ENCODE results near the gene CHURC1. TPM values are rescaled to one million over a fixed set of nuclear protein-coding genes. Genes with fewer than 3 reads are reported as not detected.

CHURC1 gene
- total and polyA plus RNA-seq, 2 donors from 2014 or later = 41.0 to 70.4 TPM

- no peak for TF ChIP-seq CTCF (IDR thresholded peaks at IDR 0.05; ENCODE audit: borderline replicate concordance, extremely low read depth, insufficient read depth)
- H3K4me1 ChIP-seq (ENCODE audit: control insufficient read depth in 2 of 3, insufficient read depth in 2 of 3, low read depth in 1 of 3, low read length in 3 of 3) = no peaks in the 10 kb centered on the region
- H3K36me3 ChIP-seq (ENCODE audit: control insufficient read depth in 2 of 3, insufficient read depth in 3 of 3, low read length in 3 of 3) = no peaks in the 10 kb centered on the region
- H3K27me3 ChIP-seq (ENCODE audit: control insufficient read depth, insufficient read depth, low read length) = no peaks in the 10 kb centered on the region
- DNase-seq = no peak
- no peak overlapping the region for H3K9ac ChIP-seq (ENCODE audit: low read length in 3 of 3)
- no peak for FAIRE-seq
- H3K9me3 ChIP-seq (ENCODE audit: control insufficient read depth in 2 of 3, insufficient read depth in 1 of 3, low read length in 3 of 3) = no peaks in the 10 kb centered on the region
- intact Hi-C loops (cut with DNase I) = no loop called here
- no peak overlapping the region for H3K4me3 ChIP-seq (ENCODE audit: low read length in 3 of 3)
- H3K27ac ChIP-seq (ENCODE audit: low read depth in 2 of 2, low read length in 2 of 2) = no peak overlapping the region
Observed at GRCh38 chr14:64865992-64866391, 48.3 kb upstream of the CHURC1 start.

DNA sequence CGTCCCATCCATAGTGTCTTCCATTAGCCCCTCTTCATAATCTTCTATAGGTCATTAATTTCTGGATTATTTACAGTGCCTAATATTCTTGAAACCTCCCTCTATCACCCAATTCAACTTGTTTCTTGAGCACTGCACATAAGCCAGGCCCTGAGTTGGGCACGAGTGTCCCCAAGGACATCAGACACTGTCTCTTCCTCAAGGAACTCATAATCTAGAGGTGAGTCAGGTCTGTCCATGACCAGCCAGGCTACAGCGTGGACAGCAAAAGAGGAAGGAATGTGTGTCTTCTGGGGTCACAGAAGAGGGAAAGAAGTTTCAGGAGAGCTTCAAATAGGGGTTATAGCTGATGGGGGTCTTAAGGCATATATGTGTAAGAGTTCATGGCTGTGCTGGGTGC, 47.1 kb upstream of the CHURC1 start:
- no peaks in the 10 kb centered on the region for H3K36me3 ChIP-seq (ENCODE audit: control insufficient read depth in 2 of 3, insufficient read depth in 3 of 3, low read length in 3 of 3)
- DNase-seq = no peak
- no peaks in the 10 kb centered on the region for H3K9me3 ChIP-seq (ENCODE audit: control insufficient read depth in 2 of 3, insufficient read depth in 1 of 3, low read length in 3 of 3)
- H3K4me3 ChIP-seq (ENCODE audit: low read length in 3 of 3) = no peak overlapping the region
- intact Hi-C loops (cut with DNase I) = no loop called here
- no peak overlapping the region for H3K9ac ChIP-seq (ENCODE audit: low read length in 3 of 3)
- no peak for TF ChIP-seq CTCF (IDR thresholded peaks at IDR 0.05; ENCODE audit: borderline replicate concordance, extremely low read depth, insufficient read depth)
- H3K4me1 ChIP-seq (ENCODE audit: control insufficient read depth in 2 of 3, insufficient read depth in 2 of 3, low read depth in 1 of 3, low read length in 3 of 3) = no peaks in the 10 kb centered on the region
- no peak overlapping the region for H3K27ac ChIP-seq (ENCODE audit: low read depth in 2 of 2, low read length in 2 of 2)
- no peaks in the 10 kb centered on the region for H3K27me3 ChIP-seq (ENCODE audit: control insufficient read depth, insufficient read depth, low read length)
- no peak for FAIRE-seq

- Histone ChIP-seq H3K27ac (ENCODE audit: low read depth in 2 of 2, low read length in 2 of 2) (no peak overlapping the region), H3K27me3 (ENCODE audit: control insufficient read depth, insufficient read depth, low read length) (no peaks in the 10 kb centered on the region), H3K9me3 (ENCODE audit: control insufficient read depth in 2 of 3, insufficient read depth in 1 of 3, low read length in 3 of 3) (no peaks in the 10 kb centered on the region), H3K4me3 (ENCODE audit: low read length in 3 of 3) (no peak overlapping the region), H3K36me3 (ENCODE audit: control insufficient read depth in 2 of 3, insufficient read depth in 3 of 3, low read length in 3 of 3) (no peaks in the 10 kb centered on the region), H3K9ac (ENCODE audit: low read length in 3 of 3) (no peak overlapping the region), H3K4me1 (ENCODE audit: control insufficient read depth in 2 of 3, insufficient read depth in 2 of 3, low read depth in 1 of 3, low read length in 3 of 3) (no peaks in the 10 kb centered on the region)
- intact Hi-C loops (cut with DNase I) = no loop called here
- TF ChIP-seq CTCF (IDR thresholded peaks at IDR 0.05; ENCODE audit: borderline replicate concordance, extremely low read depth, insufficient read depth) = no peak
- FAIRE-seq = no peak
- no peak for DNase-seq
Observed at GRCh38 chr14:64868379-64868778, 45.9 kb upstream of the CHURC1 start.

DNA sequence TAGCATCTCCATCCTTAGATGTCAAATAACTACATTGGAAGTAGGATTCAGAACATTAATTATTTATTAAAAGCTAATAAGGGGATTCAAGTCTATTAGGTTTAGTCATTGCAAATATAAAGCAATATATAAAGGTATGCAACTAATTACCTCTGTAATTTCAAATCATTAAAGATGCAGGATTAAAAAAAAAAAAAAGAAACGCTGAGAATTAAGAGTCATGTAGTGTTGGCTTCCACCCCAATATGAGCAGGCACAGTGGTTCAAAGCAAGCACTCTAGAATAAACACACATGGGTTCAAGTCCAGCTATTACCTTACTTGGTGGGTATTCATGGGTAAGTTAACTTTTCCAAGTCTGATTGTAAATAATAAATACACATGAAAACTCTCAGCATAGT, 45.4 kb upstream of the CHURC1 start:
- H3K4me1 ChIP-seq (ENCODE audit: control insufficient read depth in 2 of 3, insufficient read depth in 2 of 3, low read depth in 1 of 3, low read length in 3 of 3) = no peaks in the 10 kb centered on the region
- FAIRE-seq (no peak), DNase-seq (no peak)
- H3K9ac ChIP-seq (ENCODE audit: low read length in 3 of 3) = no peak overlapping the region
- H3K27me3 ChIP-seq (ENCODE audit: control insufficient read depth, insufficient read depth, low read length) = no peaks in the 10 kb centered on the region
- no peak overlapping the region for H3K27ac ChIP-seq (ENCODE audit: low read depth in 2 of 2, low read length in 2 of 2)
- TF ChIP-seq CTCF (IDR thresholded peaks at IDR 0.05; ENCODE audit: borderline replicate concordance, extremely low read depth, insufficient read depth) = no peak
- intact Hi-C loops (cut with DNase I) = no loop called here
- no peaks in the 10 kb centered on the region for H3K36me3 ChIP-seq (ENCODE audit: control insufficient read depth in 2 of 3, insufficient read depth in 3 of 3, low read length in 3 of 3)
- H3K4me3 ChIP-seq (ENCODE audit: low read length in 3 of 3) = no peak overlapping the region
- H3K9me3 ChIP-seq (ENCODE audit: control insufficient read depth in 2 of 3, insufficient read depth in 1 of 3, low read length in 3 of 3) = no peaks in the 10 kb centered on the region

Data from kidney (tissue), 14 donors.